ENCODE measurements around the gene CAMP.
"Not testable (repeated sequence)": the region's sequence is repeated elsewhere in the genome, so short reads cannot be mapped to it uniquely, and the experiment has no call there.

Gene CAMP

GRCh38 chr3:48267782-48268181 is 44.5 kb downstream of the CAMP start:
- FAIRE-seq, result no peak

- FAIRE-seq, result peak; percentile 47
Observed at GRCh38 chr3:48268381-48268935, 45.2 kb downstream of the CAMP start.

- no peak for FAIRE-seq
Observed at GRCh38 chr3:48268936-48269561, 45.8 kb downstream of the CAMP start.

GRCh38 chr3:48269592-48269991 is 46.3 kb downstream of the CAMP start:
- FAIRE-seq, result no peak

GRCh38 chr3:48270306-48270705 is 47.0 kb downstream of the CAMP start:
- no peak for FAIRE-seq

- FAIRE-seq, result not testable (repeated sequence)
Observed at GRCh38 chr3:48271223-48271622, 47.9 kb downstream of the CAMP start.

- no peak for FAIRE-seq
Observed at GRCh38 chr3:48271763-48272498, 48.6 kb downstream of the CAMP start.

GRCh38 chr3:48273594-48274211 is 50.4 kb downstream of the CAMP start:
- no peak for FAIRE-seq

GRCh38 chr3:48274452-48274851 is 51.2 kb downstream of the CAMP start:
- FAIRE-seq, result no peak

Measured in colon (tissue), 2 donors.